CD8-positive, alpha-beta memory T cell (primary cell): Measurements from ENCODE around the gene SORD. TPM values are rescaled to one million over a fixed set of nuclear protein-coding genes. Genes with fewer than 3 reads are reported as not detected.
"Not testable (repeated sequence)": the region's sequence is repeated elsewhere in the genome, so short reads cannot be mapped to it uniquely, and the experiment has no call there.

Experiments
- CTCF ChIA-PET: fragments of 350-600 bp; sonication (Branson Sonifier 250); formaldehyde crosslinking; loops from one replicate; lab custom pipeline; 2021; ENCODE audit warnings: antibody characterized with exemption; lab: Charles Lee
- POLR2A ChIA-PET: fragments of 350-600 bp; sonication (Branson Sonifier 250); formaldehyde crosslinking; loops from one replicate; lab custom pipeline; 2021; ENCODE audit warnings: antibody characterized with exemption; lab: Charles Lee
- DNase-seq, 5 donors: peaks; one replicate each; pipeline versions ENCODE4 v3.0.0 to v3.0.0-alpha.2; 2020 to 2022; ENCODE audit warnings: mixed read lengths in 1 of 5
- H3K27ac ChIP-seq: one replicate; pipeline ENCODE4 v1.7.0; 2013; ENCODE audit warnings: low read depth, mild to moderate bottlenecking, low read length, moderate library complexity
- H3K27me3 ChIP-seq: 2 replicates; pipeline ENCODE4 v1.7.0; 2013; ENCODE audit warnings: low read length, mild to moderate bottlenecking; ENCODE audit not compliant: insufficient read depth, poor library complexity, severe bottlenecking
- H3K36me3 ChIP-seq: 2 replicates; pipeline ENCODE4 v1.7.0; 2013; ENCODE audit warnings: mild to moderate bottlenecking, low read length, moderate library complexity; ENCODE audit not compliant: insufficient read depth
- H3K4me1 ChIP-seq: 2 replicates; pipeline ENCODE4 v1.7.0; 2013; ENCODE audit warnings: mild to moderate bottlenecking, low read length, moderate library complexity; ENCODE audit not compliant: insufficient read depth
- H3K4me3 ChIP-seq: 2 replicates; pipeline ENCODE4 v1.7.0; 2013; ENCODE audit warnings: mild to moderate bottlenecking, low read length
- H3K9me3 ChIP-seq: 2 replicates; pipeline ENCODE4 v1.7.0; 2013; ENCODE audit warnings: mild to moderate bottlenecking, low read length
- H3K27ac Mint-ChIP-seq, 8 donors: one replicate each; pipeline ENCODE4 v1.8.0; 2020 to 2021; ENCODE audit warnings: mixed read lengths in 8 of 8, mild to moderate bottlenecking in 6 of 8, inconsistent platforms in 3 of 8, moderate library complexity in 3 of 8
- H3K27me3 Mint-ChIP-seq, 2 donors: one replicate each; pipeline ENCODE4 v1.8.0; 2020 to 2021; ENCODE audit warnings: mixed read lengths in 2 of 2, mild to moderate bottlenecking in 1 of 2, moderate library complexity in 1 of 2
- H3K36me3 Mint-ChIP-seq, 3 donors: one replicate each; pipeline ENCODE4 v1.8.0; 2020 to 2021; ENCODE audit warnings: mixed read lengths in 3 of 3, inconsistent platforms in 1 of 3, mild to moderate bottlenecking in 1 of 3
- H3K4me1 Mint-ChIP-seq, 3 donors: one replicate each; pipeline ENCODE4 v1.8.0; 2020 to 2021; ENCODE audit warnings: mixed read lengths in 3 of 3, inconsistent platforms in 1 of 3, mild to moderate bottlenecking in 1 of 3
- H3K4me3 Mint-ChIP-seq, 7 donors: one replicate each; pipeline ENCODE4 v1.8.0; 2020 to 2021; ENCODE audit warnings: mixed read lengths in 7 of 7, mild to moderate bottlenecking in 6 of 7, moderate library complexity in 4 of 7, inconsistent platforms in 2 of 7
- H3K9me3 Mint-ChIP-seq, 5 donors: one replicate each; pipeline ENCODE4 v1.8.0; 2020 to 2022; ENCODE audit warnings: mixed read lengths in 5 of 5, mild to moderate bottlenecking in 3 of 5, moderate library complexity in 2 of 5, inconsistent platforms in 1 of 5
- polyA plus RNA-seq: library from polyadenylated mRNA; unstranded; fragments of 300-500 nt; fragmentation: Illumina TruSeq; gene quantifications from one replicate; pipeline ENCODE4 v1.2.3, GENCODE V29; 2021
- total RNA-seq, 2 experiments: library from RNA; stranded (reverse); gene quantifications; one replicate each; pipeline ENCODE4 v1.2.3, GENCODE V29; 2021

Gene SORD
- total and polyA plus RNA-seq, 3 experiments from 2014 or later = 7.8 to 23.1 (median 23.0) TPM

- H3K27me3 ChIP-seq, H3K36me3 Mint-ChIP-seq, CTCF ChIA-PET, H3K4me3 ChIP-seq, H3K27ac Mint-ChIP-seq, H3K9me3 Mint-ChIP-seq, H3K27ac ChIP-seq, H3K4me1 ChIP-seq, DNase-seq, H3K4me3 Mint-ChIP-seq, H3K4me1 Mint-ChIP-seq, H3K36me3 ChIP-seq, POLR2A ChIA-PET, H3K9me3 ChIP-seq: not testable (repeated sequence)
- peaks cover 18 to 63% of the 10 kb centered on the region in 2 donors for H3K27me3 Mint-ChIP-seq
Observed at GRCh38 chr15:45015114-45015513, 7.9 kb upstream of the SORD start.

GRCh38 chr15:45020222-45020900 lies 2.6 kb upstream of the SORD start:
- DNase-seq, H3K9me3 Mint-ChIP-seq, H3K9me3 ChIP-seq, POLR2A ChIA-PET, H3K27me3 ChIP-seq, H3K27ac Mint-ChIP-seq, H3K36me3 Mint-ChIP-seq, H3K4me3 ChIP-seq, H3K36me3 ChIP-seq, H3K27ac ChIP-seq: not testable (repeated sequence)
- H3K4me3 Mint-ChIP-seq = peak overlapping the region in 1 of 7 donors; percentile 35
- peaks cover 15% of the 10 kb centered on the region for H3K4me1 ChIP-seq
- peaks cover 10 to 24% (median 15%) of the 10 kb centered on the region in 3 donors for H3K4me1 Mint-ChIP-seq
- H3K27me3 Mint-ChIP-seq = peaks cover 12 to 38% of the 10 kb centered on the region in 2 donors
- CTCF ChIA-PET = interaction anchor here (1.3 kb wide), 1 partner anchor 17 kb away, joined by 4 read pairs; no protein-coding TSS in a partner anchor

- DNase-seq, H3K27ac ChIP-seq, POLR2A ChIA-PET, H3K36me3 ChIP-seq, H3K4me3 ChIP-seq, H3K36me3 Mint-ChIP-seq, H3K27ac Mint-ChIP-seq, CTCF ChIA-PET, H3K9me3 Mint-ChIP-seq, H3K27me3 ChIP-seq, H3K9me3 ChIP-seq: not testable (repeated sequence)
- peaks cover 12 to 37% of the 10 kb centered on the region in 2 donors for H3K27me3 Mint-ChIP-seq
- H3K4me1 ChIP-seq = peaks cover 15% of the 10 kb centered on the region
- peaks cover 10 to 24% (median 15%) of the 10 kb centered on the region in 3 donors for H3K4me1 Mint-ChIP-seq
- peak overlapping the region in 2 of 7 donors; percentile 61 to 75 for H3K4me3 Mint-ChIP-seq
Observed at GRCh38 chr15:45020901-45021259, 2.1 kb upstream of the SORD start.

- Histone ChIP-seq H3K4me3 (no peak overlapping the region), H3K36me3 (no peaks in the 10 kb centered on the region), H3K27me3 (no peaks in the 10 kb centered on the region), H3K27ac (no peak overlapping the region), H3K4me1 (peaks cover 15% of the 10 kb centered on the region), H3K9me3 (no peaks in the 10 kb centered on the region)
- ChIA-PET POLR2A (no interaction called here), CTCF (interaction anchor here (3.7 kb wide), 1 partner anchor 15 kb away, joined by 13 read pairs; no protein-coding TSS in a partner anchor)
- H3K27me3 Mint-ChIP-seq = peaks cover 12 to 35% of the 10 kb centered on the region in 2 donors
- H3K9me3 Mint-ChIP-seq = no peaks in the 10 kb centered on the region
- no peak for DNase-seq
- H3K27ac Mint-ChIP-seq = peak overlapping the region in 1 of 8 donors; percentile 22
- H3K4me3 Mint-ChIP-seq = peak overlapping the region; percentile 28 to 88 (median 61)
- H3K36me3 Mint-ChIP-seq = no peaks in the 10 kb centered on the region
- H3K4me1 Mint-ChIP-seq = peaks cover 10 to 24% (median 17%) of the 10 kb centered on the region in 3 donors
Observed at GRCh38 chr15:45021348-45021747, 1.6 kb upstream of the SORD start.

GRCh38 chr15:45023659-45024225 lies 747 bp downstream of the SORD start:
- no peak for DNase-seq
- ChIA-PET CTCF (interaction anchor here (1.4 to 3.7 kb wide), 2 partner anchors 12 to 445 kb away, joined by 3 to 13 read pairs; no protein-coding TSS in a partner anchor), POLR2A (no interaction called here)
- Histone ChIP-seq H3K4me1 (peaks cover 15% of the 10 kb centered on the region), H3K9me3 (no peaks in the 10 kb centered on the region), H3K36me3 (no peaks in the 10 kb centered on the region), H3K27me3 (no peaks in the 10 kb centered on the region), H3K27ac (peak overlapping the region; percentile 57), H3K4me3 (peak overlapping the region; percentile 77)
- peaks cover 9 to 15% of the 10 kb centered on the region in 2 donors for H3K27me3 Mint-ChIP-seq
- peak overlapping the region in 6 of 8 donors; percentile 2 to 88 (median 76) for H3K27ac Mint-ChIP-seq
- H3K36me3 Mint-ChIP-seq = no peaks in the 10 kb centered on the region
- H3K4me3 Mint-ChIP-seq = peak overlapping the region; percentile 86 to 97 (median 88)
- no peaks in the 10 kb centered on the region for H3K9me3 Mint-ChIP-seq
- H3K4me1 Mint-ChIP-seq = peaks cover 10 to 24% (median 17%) of the 10 kb centered on the region in 3 donors

GRCh38 chr15:45024649-45025048 lies 1.7 kb downstream of the SORD start:
- H3K36me3 Mint-ChIP-seq, H3K9me3 ChIP-seq, H3K9me3 Mint-ChIP-seq, H3K27ac Mint-ChIP-seq, H3K27ac ChIP-seq, H3K27me3 Mint-ChIP-seq, H3K4me3 ChIP-seq, H3K27me3 ChIP-seq, H3K36me3 ChIP-seq, DNase-seq: not testable (repeated sequence)
- Mint-ChIP-seq H3K4me3 (peak overlapping the region in 1 of 7 donors; percentile 62), H3K4me1 (peaks cover 10 to 24% (median 17%) of the 10 kb centered on the region in 3 donors)
- CTCF ChIA-PET = interaction anchor here (3.7 kb wide), 1 partner anchor 11 kb away, joined by 13 read pairs; no protein-coding TSS in a partner anchor
- peaks cover 15% of the 10 kb centered on the region for H3K4me1 ChIP-seq
- POLR2A ChIA-PET = interaction anchor here (0.7 kb wide), 1 partner anchor 13 kb away, joined by 3 read pairs; no protein-coding TSS in a partner anchor

GRCh38 chr15:45025627-45026026 lies 2.6 kb downstream of the SORD start:
- peak overlapping the region in 2 of 8 donors; percentile 55 to 83 for H3K27ac Mint-ChIP-seq
- H3K27ac ChIP-seq, H3K36me3 Mint-ChIP-seq, DNase-seq, CTCF ChIA-PET, H3K9me3 Mint-ChIP-seq, H3K27me3 Mint-ChIP-seq, H3K9me3 ChIP-seq, H3K27me3 ChIP-seq, H3K4me3 ChIP-seq, H3K36me3 ChIP-seq: not testable (repeated sequence)
- peaks cover 15% of the 10 kb centered on the region for H3K4me1 ChIP-seq
- POLR2A ChIA-PET = interaction anchor here (0.7 kb wide), 1 partner anchor 14 kb away, joined by 3 read pairs; no protein-coding TSS in a partner anchor
- peaks cover 10 to 24% (median 17%) of the 10 kb centered on the region in 3 donors for H3K4me1 Mint-ChIP-seq
- H3K4me3 Mint-ChIP-seq = peak overlapping the region in 1 of 7 donors; percentile 62

- Histone ChIP-seq H3K4me1 (peaks cover 15% of the 10 kb centered on the region), H3K27ac (no peak overlapping the region), H3K4me3 (no peak overlapping the region), H3K27me3 (no peaks in the 10 kb centered on the region), H3K9me3 (no peaks in the 10 kb centered on the region), H3K36me3 (no peaks in the 10 kb centered on the region)
- peaks cover 10 to 20% (median 15%) of the 10 kb centered on the region in 3 donors for H3K4me1 Mint-ChIP-seq
- H3K27ac Mint-ChIP-seq = no peak overlapping the region
- H3K36me3 Mint-ChIP-seq = peaks cover 3 to 6% (median 4%) of the 10 kb centered on the region in 3 donors
- CTCF ChIA-PET = no interaction called here
- H3K9me3 Mint-ChIP-seq = no peaks in the 10 kb centered on the region
- no peak overlapping the region for H3K4me3 Mint-ChIP-seq
- DNase-seq = no peak
- H3K27me3 Mint-ChIP-seq = no peaks in the 10 kb centered on the region
- POLR2A ChIA-PET = no interaction called here
Observed at GRCh38 chr15:45026651-45027190, 3.7 kb downstream of the SORD start.
